GM23248 (cell line): ENCODE results near the gene CD151. TPM values are rescaled to one million over a fixed set of nuclear protein-coding genes. Genes with fewer than 3 reads are reported as not detected.
A peak's percentile ranks its signal among the peaks of the same experiment; 100 is the strongest.

Experiments used
- DNase-seq: peaks from one replicate; pipeline ENCODE4 v3.0.0-alpha.2; 2015
- H2AFZ ChIP-seq: fragments of 200-600 bp; sonication (generic); 2 replicates; pipeline ENCODE4 v1.6.1; 2016; ENCODE audit warnings: antibody characterized with exemption
- H3F3A ChIP-seq: fragments of 200-600 bp; sonication (generic); 2 replicates; pipeline ENCODE4 v1.6.1; 2016; ENCODE audit warnings: mild to moderate bottlenecking, antibody characterized with exemption, mixed run types; ENCODE audit not compliant: insufficient read depth
- H3K27ac ChIP-seq: fragments of 200-600 bp; sonication (generic); 2 replicates; pipeline ENCODE4 v1.5.1; 2016; ENCODE audit warnings: mild to moderate bottlenecking
- H3K27me3 ChIP-seq: fragments of 200-600 bp; sonication (generic); replicated peaks from 2 replicates; pipeline ENCODE4 v1.6.1; 2016; ENCODE audit warnings: mild to moderate bottlenecking; ENCODE audit not compliant: insufficient read depth
- H3K36me3 ChIP-seq: fragments of 200-600 bp; sonication (generic); 2 replicates; pipeline ENCODE4 v1.6.1; 2016; ENCODE audit warnings: low read depth, mild to moderate bottlenecking
- H3K4me1 ChIP-seq: fragments of 200-600 bp; sonication (generic); 2 replicates; pipeline ENCODE4 v1.6.1; 2016; ENCODE audit warnings: mild to moderate bottlenecking; ENCODE audit not compliant: insufficient read depth
- H3K4me2 ChIP-seq: fragments of 200-600 bp; sonication (generic); one replicate; pipeline ENCODE4 v1.6.1; 2016; ENCODE audit warnings: mild to moderate bottlenecking; ENCODE audit not compliant: unreplicated experiment
- H3K4me3 ChIP-seq: fragments of 200-600 bp; sonication (generic); 2 replicates; pipeline ENCODE4 v1.5.1; 2016; ENCODE audit warnings: mild to moderate bottlenecking
- H3K79me2 ChIP-seq: fragments of 200-600 bp; sonication (generic); 2 replicates; pipeline ENCODE4 v1.6.1; 2016; ENCODE audit warnings: mild to moderate bottlenecking; ENCODE audit not compliant: insufficient read depth
- H3K9ac ChIP-seq: fragments of 200-600 bp; sonication (generic); 2 replicates; pipeline ENCODE4 v1.6.1; 2016; ENCODE audit warnings: mild to moderate bottlenecking
- H3K9me2 ChIP-seq: fragments of 200-600 bp; sonication (generic); 2 replicates; pipeline ENCODE4 v1.6.1; 2016; ENCODE audit warnings: mixed run types, mild to moderate bottlenecking, moderate library complexity; ENCODE audit not compliant: insufficient read depth
- H3K9me3 ChIP-seq: fragments of 200-600 bp; sonication (generic); one replicate; pipeline ENCODE4 v1.6.1; 2017; ENCODE audit warnings: low read depth
- H4K20me1 ChIP-seq: fragments of 200-600 bp; sonication (generic); 2 replicates; pipeline ENCODE4 v1.6.0; 2016; ENCODE audit not compliant: insufficient read depth
- EZH2 ChIP-seq: fragments of 200-600 bp; sonication (generic); IDR thresholded peaks from 2 replicates; pipeline ENCODE4 v1.6.1; 2018; ENCODE audit warnings: antibody characterized with exemption, mild to moderate bottlenecking; ENCODE audit not compliant: insufficient read depth, poor library complexity, severe bottlenecking
- EZH2phosphoT487 ChIP-seq: fragments of 200-600 bp; sonication (generic); IDR thresholded peaks from 2 replicates; pipeline ENCODE4 v1.6.1; 2018; ENCODE audit warnings: antibody characterized with exemption, moderate library complexity, mild to moderate bottlenecking, low read depth; ENCODE audit not compliant: insufficient read depth
- WGBS, 2 experiments: methylation state at CpG; one replicate each; pipeline ENCODE4 v1.1.6; 2015 to 2017; ENCODE audit warnings: low lambda C conversion rate in 2 of 2, low coverage in 1 of 2; ENCODE audit errors: missing lambda C conversion rate in 2 of 2; 5-methylcytosine and 5-hydroxymethylcytosine counted together
- in situ Hi-C: fragments of 300-500 bp; cut with MboI; formaldehyde crosslinking; loops from 2 replicates; pipeline ENCODE4 v1.15.0; 2020
- polyA plus RNA-seq: library from polyadenylated mRNA; unstranded; fragments of >200 nt; fragmentation: Nextera tagmentation; extraction: Ambion mirVana; gene quantifications from 2 replicates; pipeline ENCODE4 v1.2.1, GENCODE V29; 2016
- total RNA-seq: library from RNA; depleted of rRNA; stranded (reverse); fragments of >200 nt; shearing (Covaris generic); gene quantifications from 2 replicates; pipeline ENCODE4 v1.2.3, GENCODE V29; 2014

Gene CD151
- total and polyA plus RNA-seq, 2 experiments from 2014 or later: 796 to 1,651 TPM

DNA sequence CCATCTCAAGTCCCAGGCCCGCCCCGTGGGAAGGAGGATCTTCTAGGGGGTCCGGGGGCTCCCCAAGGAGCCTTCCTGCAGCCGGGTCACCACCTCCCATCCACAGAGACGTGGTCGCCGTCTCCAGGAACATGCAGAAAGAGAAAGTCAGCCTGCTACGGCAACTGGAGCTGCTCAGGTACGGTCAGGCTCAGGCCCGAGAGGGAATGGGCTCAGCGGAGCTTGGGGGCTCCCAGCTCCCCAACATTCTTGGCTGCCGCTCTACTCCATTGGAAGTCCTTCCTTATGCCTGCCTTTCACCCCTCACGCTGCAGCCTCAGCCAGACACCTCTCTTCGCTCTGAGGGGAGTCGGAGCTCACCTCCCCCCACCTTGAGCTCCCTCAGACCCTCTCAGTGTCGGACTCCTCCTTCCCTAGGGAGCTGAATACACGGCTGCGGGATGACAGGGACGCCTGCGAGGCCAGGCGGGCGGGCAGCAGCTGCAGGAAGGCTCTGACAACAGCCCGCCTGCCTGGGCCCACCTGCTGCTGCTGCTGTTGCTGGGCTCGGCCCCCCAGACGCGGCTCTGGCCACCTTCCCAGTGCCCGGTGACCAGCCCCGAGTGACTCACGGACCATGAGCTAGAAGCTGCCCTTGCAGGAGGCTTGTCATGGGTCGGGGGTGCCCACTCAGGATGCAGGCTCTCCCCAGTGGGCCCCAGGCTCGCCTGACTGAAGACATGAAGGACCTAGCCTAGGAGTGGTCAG is 1.5 kb upstream of the CD151 start:
- no peaks in the 10 kb centered on the region for H3K9me3 ChIP-seq
- H3K4me2 ChIP-seq: no peak overlapping the region
- WGBS, 2 experiments: 54 to 58% methylated on average over 30 to 31 of the region's 31 CpGs
- no peaks in the 10 kb centered on the region for H3K9me2 ChIP-seq
- H3K36me3 ChIP-seq: no peaks in the 10 kb centered on the region
- H3K27ac ChIP-seq: no peak overlapping the region
- no peak overlapping the region for H2AFZ ChIP-seq
- H4K20me1 ChIP-seq: no peaks in the 10 kb centered on the region
- H3K4me1 ChIP-seq: peaks cover 14% of the 10 kb centered on the region; the same call in 1 of the 2 replicates
- H3F3A ChIP-seq: no peaks in the 10 kb centered on the region
- H3K27me3 ChIP-seq: peaks cover 7% of the 10 kb centered on the region; the same call in 1 of the 2 replicates
- TF ChIP-seq EZH2phosphoT487 (no peak), EZH2 (no peak)
- no peak overlapping the region for H3K9ac ChIP-seq
- H3K79me2 ChIP-seq: peaks cover 29% of the 10 kb centered on the region
- DNase-seq: peak; percentile 77
- in situ Hi-C loops: no loop called here
- H3K4me3 ChIP-seq: no peak overlapping the region

DNA sequence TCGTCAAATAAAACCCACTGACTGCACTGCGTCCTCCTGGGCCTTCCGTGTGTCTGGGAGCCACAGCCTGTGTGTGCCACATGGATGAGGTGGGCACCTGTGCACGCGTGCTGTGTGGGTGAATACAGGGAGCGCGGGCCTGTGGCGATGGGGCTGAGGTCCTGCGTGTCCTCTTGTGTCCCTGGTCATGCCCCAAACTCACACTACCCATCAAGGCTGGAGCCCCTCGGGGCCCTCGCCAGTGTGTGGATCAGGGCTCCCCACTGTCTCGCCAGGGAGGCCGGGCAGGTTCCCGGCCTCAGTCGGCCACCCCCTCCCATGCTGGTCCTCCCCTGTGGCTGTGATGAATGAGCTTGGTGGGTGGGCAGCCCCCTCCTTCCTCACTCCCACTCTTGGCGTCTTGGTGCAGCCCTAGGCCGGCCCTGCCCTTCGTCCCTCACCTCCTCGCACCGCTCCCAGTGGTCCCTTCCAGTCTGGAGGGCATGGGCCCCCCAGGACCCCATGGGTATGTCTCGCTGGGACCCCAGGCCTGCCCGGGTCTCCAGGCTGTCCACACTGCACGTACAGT is 707 bp upstream of the CD151 start:
- H3K79me2 ChIP-seq: peaks cover 36% of the 10 kb centered on the region
- no peaks in the 10 kb centered on the region for H3K9me2 ChIP-seq
- no peak for DNase-seq
- no peaks in the 10 kb centered on the region for H3K9me3 ChIP-seq
- TF ChIP-seq EZH2phosphoT487 (no peak), EZH2 (no peak)
- H3K9ac ChIP-seq: peak overlapping the region; percentile 97
- 66 to 68% methylated on average over 20 to 23 of the region's 23 CpGs for WGBS, 2 experiments
- 0 out of 2 replicates have a peak, but pooled peaks cover 1% of the 10 kb centered on the region for H3K27me3 ChIP-seq
- peak overlapping the region; percentile 73 for H3K4me2 ChIP-seq
- H3K36me3 ChIP-seq: no peaks in the 10 kb centered on the region
- in situ Hi-C loops: no loop called here
- H2AFZ ChIP-seq: peak overlapping the region; percentile 43; the same call in 1 of the 2 replicates
- H3K4me1 ChIP-seq: peaks cover 14% of the 10 kb centered on the region; the same call in 1 of the 2 replicates
- H3K27ac ChIP-seq: peak overlapping the region; percentile 20; the same call in 1 of the 2 replicates
- peak overlapping the region; percentile 92 for H3K4me3 ChIP-seq
- no peaks in the 10 kb centered on the region for H4K20me1 ChIP-seq
- peaks cover 7% of the 10 kb centered on the region; the same call in 1 of the 2 replicates for H3F3A ChIP-seq

DNA sequence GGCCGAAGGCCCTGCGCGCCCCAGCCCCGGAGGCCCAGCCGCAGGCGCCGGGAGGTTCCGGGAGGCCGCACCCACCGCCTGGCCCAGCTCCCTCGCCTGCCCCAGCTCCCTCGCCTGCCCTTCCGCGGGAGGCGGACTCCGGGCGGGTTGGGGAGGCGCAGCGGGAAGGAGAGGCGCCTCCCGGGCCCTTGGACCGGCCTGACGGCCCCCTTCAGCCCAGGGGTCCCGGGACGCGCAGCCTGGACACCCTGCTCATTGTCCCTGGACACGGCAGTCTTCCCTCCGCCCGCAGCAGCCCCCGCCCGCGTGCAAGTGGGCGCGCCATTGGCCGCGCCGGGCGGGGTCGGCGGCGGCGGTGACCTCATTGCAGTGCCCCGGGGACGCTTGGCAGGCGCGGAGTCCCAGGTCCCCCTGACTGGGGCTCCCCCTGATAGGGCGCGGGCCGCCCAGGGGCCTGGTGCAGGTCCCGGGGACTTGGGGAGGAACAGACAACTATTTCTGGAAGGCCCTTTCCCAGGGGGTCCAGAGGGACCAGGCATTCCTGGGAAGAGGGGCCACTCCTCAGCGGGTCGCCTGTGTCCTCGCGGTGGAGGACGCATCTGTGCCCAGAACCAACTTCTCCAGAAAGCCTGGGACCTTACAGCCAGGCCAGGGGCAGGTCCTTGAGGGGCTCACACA is 501 bp downstream of the CD151 start:
- Histone ChIP-seq H2AFZ (no peak overlapping the region), H3K27me3 (no peaks in the 10 kb centered on the region), H3K9ac (peak overlapping the region; percentile 97), H3K9me3 (no peaks in the 10 kb centered on the region), H3K27ac (peak overlapping the region; percentile 98), H3F3A (peaks cover 8% of the 10 kb centered on the region; the same call in 1 of the 2 replicates), H3K9me2 (no peaks in the 10 kb centered on the region), H3K4me1 (peaks cover 14% of the 10 kb centered on the region; the same call in 1 of the 2 replicates), H3K4me3 (peak overlapping the region; percentile 92), H3K36me3 (no peaks in the 10 kb centered on the region), H4K20me1 (no peaks in the 10 kb centered on the region), H3K79me2 (peaks cover 44% of the 10 kb centered on the region), H3K4me2 (peak overlapping the region; percentile 81)
- in situ Hi-C loops: no loop called here
- WGBS, 2 experiments: 1% methylated on average over 25 to 32 of the region's 55 CpGs
- no peak for TF ChIP-seq EZH2
- TF ChIP-seq EZH2phosphoT487: no peak
- peak; percentile 85 for DNase-seq

DNA sequence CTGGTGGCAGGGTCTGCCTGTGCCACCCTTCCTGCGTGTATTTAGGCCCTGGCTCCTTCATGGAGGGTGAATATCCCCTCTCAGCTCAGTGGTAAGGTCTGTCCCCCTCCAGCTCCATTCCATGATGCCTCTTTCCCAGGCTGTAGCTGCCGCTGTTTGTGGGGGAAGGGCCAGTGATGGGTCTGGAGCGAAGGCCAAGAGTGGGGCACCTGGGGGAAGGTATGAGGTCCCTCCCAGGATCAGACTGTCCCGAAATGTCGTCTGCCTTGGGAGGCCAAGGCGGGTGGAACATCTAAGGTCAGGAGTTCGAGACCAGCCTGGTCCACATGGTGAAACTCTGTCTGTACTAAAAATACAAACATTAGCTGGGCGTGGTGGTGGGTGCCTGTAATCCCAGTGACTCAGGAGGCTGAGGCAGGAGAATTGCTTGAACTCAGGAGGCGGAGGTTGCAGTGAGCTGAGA is 1.1 kb downstream of the CD151 start:
- H3K36me3 ChIP-seq: peaks cover 3% of the 10 kb centered on the region; the same call in 1 of the 2 replicates
- in situ Hi-C loops: no loop called here
- no peaks in the 10 kb centered on the region for H4K20me1 ChIP-seq
- peaks cover 8% of the 10 kb centered on the region; the same call in 1 of the 2 replicates for H3F3A ChIP-seq
- H3K27me3 ChIP-seq: no peaks in the 10 kb centered on the region
- peak; percentile 62 for DNase-seq
- H3K79me2 ChIP-seq: peaks cover 45% of the 10 kb centered on the region
- no peak overlapping the region for H2AFZ ChIP-seq
- no peaks in the 10 kb centered on the region for H3K9me2 ChIP-seq
- peak overlapping the region; percentile 98 for H3K27ac ChIP-seq
- peaks cover 14% of the 10 kb centered on the region; the same call in 1 of the 2 replicates for H3K4me1 ChIP-seq
- no peaks in the 10 kb centered on the region for H3K9me3 ChIP-seq
- H3K4me3 ChIP-seq: peak overlapping the region; percentile 92
- TF ChIP-seq EZH2: no peak
- TF ChIP-seq EZH2phosphoT487: no peak
- H3K4me2 ChIP-seq: peak overlapping the region; percentile 81
- WGBS, 2 experiments: 2 to 5% methylated on average over 8 to 9 of the region's 9 CpGs
- H3K9ac ChIP-seq: peak overlapping the region; percentile 97
